ENCODE results near the gene MYBBP1A.
"Not testable (repeated sequence)": the region's sequence is repeated elsewhere in the genome, so short reads cannot be mapped to it uniquely, and the experiment has no call there.

Gene MYBBP1A

DNA sequence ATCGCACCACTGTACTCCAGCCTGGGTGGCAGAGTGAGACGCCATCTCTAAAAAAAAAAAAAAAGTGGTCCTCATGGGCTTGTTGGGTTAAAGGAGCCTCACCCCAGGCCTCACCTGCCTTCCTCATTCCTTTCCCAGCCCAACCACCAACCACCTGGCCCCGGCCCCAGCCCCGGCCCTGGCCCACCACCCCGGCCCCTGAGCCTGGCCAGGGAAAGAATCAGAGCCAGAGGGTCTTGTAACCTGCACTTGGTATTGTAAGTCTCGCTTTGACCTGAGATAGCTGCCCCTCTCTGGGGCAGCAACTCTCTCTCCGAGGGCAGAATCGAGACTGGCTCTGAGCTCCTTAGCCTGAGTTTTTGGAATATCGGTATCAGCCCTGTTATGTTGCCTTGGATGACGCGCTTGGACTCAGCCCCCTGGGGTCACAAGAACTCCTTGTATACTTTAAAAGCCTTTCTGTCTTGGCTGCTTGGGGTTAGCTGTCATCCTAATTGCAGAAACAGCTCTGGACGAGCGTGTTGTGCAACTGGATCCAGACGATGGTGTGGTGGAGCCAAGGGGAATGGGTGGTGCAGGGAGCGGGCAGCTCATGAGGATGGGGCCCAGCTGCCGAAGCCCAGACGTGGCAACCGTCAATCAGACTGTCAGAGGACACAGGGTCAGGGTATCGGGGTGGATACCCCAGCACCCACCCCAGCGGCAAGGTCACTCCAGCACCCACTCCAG is 43.8 kb upstream of the MYBBP1A start:
- TF ChIP-seq EZH2phosphoT487 (IDR thresholded peaks at IDR 0.05; ENCODE audit: borderline replicate concordance, low read length): no peak
- TF ChIP-seq, protein P1, sequence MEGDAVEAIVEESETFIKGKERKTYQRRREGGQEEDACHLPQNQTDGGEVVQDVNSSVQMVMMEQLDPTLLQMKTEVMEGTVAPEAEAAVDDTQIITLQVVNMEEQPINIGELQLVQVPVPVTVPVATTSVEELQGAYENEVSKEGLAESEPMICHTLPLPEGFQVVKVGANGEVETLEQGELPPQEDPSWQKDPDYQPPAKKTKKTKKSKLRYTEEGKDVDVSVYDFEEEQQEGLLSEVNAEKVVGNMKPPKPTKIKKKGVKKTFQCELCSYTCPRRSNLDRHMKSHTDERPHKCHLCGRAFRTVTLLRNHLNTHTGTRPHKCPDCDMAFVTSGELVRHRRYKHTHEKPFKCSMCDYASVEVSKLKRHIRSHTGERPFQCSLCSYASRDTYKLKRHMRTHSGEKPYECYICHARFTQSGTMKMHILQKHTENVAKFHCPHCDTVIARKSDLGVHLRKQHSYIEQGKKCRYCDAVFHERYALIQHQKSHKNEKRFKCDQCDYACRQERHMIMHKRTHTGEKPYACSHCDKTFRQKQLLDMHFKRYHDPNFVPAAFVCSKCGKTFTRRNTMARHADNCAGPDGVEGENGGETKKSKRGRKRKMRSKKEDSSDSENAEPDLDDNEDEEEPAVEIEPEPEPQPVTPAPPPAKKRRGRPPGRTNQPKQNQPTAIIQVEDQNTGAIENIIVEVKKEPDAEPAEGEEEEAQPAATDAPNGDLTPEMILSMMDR (IDR thresholded peaks at IDR 0.05; ENCODE audit: low read depth, low read length, poor library complexity, severe bottlenecking): no peak
- Histone ChIP-seq H3K4me2 (ENCODE audit: low read length) (no peak overlapping the region), H3K27me3 (ENCODE audit: control insufficient read depth, low read length) (no peaks in the 10 kb centered on the region)

DNA sequence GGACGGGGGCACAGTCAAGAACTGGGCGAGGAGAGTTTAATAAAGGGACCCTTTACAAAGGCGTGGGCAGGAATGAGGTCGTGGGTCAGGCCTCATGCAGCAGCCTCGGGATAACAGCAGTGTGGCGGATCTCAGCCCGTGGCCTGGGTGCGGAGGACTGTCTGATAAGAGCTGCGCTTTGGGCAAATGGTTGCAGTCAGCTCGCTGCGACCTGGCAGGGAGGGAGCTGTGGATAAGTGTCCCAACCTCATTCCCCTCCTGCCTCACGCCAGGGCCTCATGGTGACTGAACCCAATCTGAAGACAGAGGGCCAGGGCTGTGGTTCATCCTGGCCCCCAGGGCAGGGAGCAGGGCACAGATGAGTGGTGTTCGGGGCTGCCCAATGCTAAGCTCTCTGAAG is 42.8 kb upstream of the MYBBP1A start:
- Histone ChIP-seq H3K4me2 (ENCODE audit: low read length) (no peak overlapping the region), H3K36me3 (ENCODE audit: control insufficient read depth, low read length) (no peaks in the 10 kb centered on the region), H3K27me3 (ENCODE audit: control insufficient read depth, low read length) (no peaks in the 10 kb centered on the region), H3K9me3 (ENCODE audit: control insufficient read depth, insufficient read depth, low read length) (no peaks in the 10 kb centered on the region), H3K4me1 (ENCODE audit: control insufficient read depth, low read length) (0 out of 2 replicates have a peak, but pooled peaks cover 4% of the 10 kb centered on the region), H3K9me2 (replicated peaks; ENCODE audit: control insufficient read depth, low read length) (no peaks in the 10 kb centered on the region), H3K27ac (ENCODE audit: low read depth, low read length) (no peak overlapping the region), H3K4me3 (ENCODE audit: low read length) (no peak overlapping the region), H3F3A (ENCODE audit: control insufficient read depth, insufficient read depth) (no peaks in the 10 kb centered on the region), H3K79me2 (ENCODE audit: control insufficient read depth, low read length) (no peaks in the 10 kb centered on the region), H4K20me1 (ENCODE audit: control insufficient read depth, insufficient read depth, low read depth, low read length) (no peaks in the 10 kb centered on the region)
- TF ChIP-seq EZH2phosphoT487 (IDR thresholded peaks at IDR 0.05; ENCODE audit: borderline replicate concordance, low read length): no peak
- TF ChIP-seq, protein P1 (IDR thresholded peaks at IDR 0.05; ENCODE audit: low read depth, low read length, poor library complexity, severe bottlenecking): no peak

More for the DNA sequence above, 43.8 kb upstream of the MYBBP1A start:
- Histone ChIP-seq H3K36me3 (ENCODE audit: control insufficient read depth, low read length) (no peaks in the 10 kb centered on the region), H3K9me2 (replicated peaks; ENCODE audit: control insufficient read depth, low read length) (no peaks in the 10 kb centered on the region), H3K4me3 (ENCODE audit: low read length) (no peak overlapping the region), H4K20me1 (ENCODE audit: control insufficient read depth, insufficient read depth, low read depth, low read length) (no peaks in the 10 kb centered on the region), H3K9me3 (ENCODE audit: control insufficient read depth, insufficient read depth, low read length) (no peaks in the 10 kb centered on the region), H3K79me2 (ENCODE audit: control insufficient read depth, low read length) (no peaks in the 10 kb centered on the region), H3K4me1 (ENCODE audit: control insufficient read depth, low read length) (0 out of 2 replicates have a peak, but pooled peaks cover 4% of the 10 kb centered on the region), H3K27ac (ENCODE audit: low read depth, low read length) (no peak overlapping the region), H3F3A (ENCODE audit: control insufficient read depth, insufficient read depth) (no peaks in the 10 kb centered on the region)

DNA sequence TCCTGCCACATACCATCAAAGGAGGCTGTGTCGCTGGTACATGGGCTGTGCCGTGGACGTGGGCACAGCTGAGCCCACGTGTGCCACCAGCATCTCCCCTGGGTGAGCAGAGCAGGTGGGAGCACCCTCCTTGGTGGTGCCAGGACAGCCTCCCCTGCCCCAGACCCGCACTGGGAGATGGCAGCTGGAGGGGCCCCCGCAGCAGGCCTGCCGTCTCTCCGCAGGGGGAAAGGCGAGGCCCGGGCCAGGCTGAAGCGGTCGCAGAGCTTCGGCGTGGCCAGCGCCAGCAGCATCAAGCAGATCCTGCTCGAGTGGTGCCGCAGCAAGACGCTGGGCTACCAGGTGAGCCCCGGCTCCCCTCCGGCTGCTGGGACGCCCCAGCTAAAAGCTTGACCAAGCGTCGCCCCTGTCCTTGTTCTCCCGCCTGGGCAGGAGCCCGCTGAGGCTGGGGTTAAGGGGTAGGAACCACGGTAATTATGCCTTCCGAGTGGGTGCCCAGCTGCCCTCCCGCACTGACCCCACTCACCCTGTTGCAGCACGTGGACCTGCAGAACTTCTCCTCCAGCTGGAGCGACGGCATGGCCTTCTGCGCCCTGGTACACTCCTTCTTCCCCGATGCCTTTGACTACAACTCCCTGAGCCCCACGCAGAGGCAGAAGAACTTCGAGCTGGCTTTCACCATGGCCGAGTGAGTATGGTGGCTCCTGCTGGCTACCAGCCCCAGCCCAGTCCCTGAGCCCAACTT is 41.6 kb upstream of the MYBBP1A start:
- Histone ChIP-seq H3K36me3 (ENCODE audit: control insufficient read depth, low read length) (no peaks in the 10 kb centered on the region), H3K27ac (ENCODE audit: low read depth, low read length) (no peak overlapping the region), H4K20me1 (ENCODE audit: control insufficient read depth, insufficient read depth, low read depth, low read length) (no peaks in the 10 kb centered on the region), H3K4me3 (ENCODE audit: low read length) (no peak overlapping the region), H3K9me3 (ENCODE audit: control insufficient read depth, insufficient read depth, low read length) (no peaks in the 10 kb centered on the region), H3K9me2 (replicated peaks; ENCODE audit: control insufficient read depth, low read length) (no peaks in the 10 kb centered on the region), H3K27me3 (ENCODE audit: control insufficient read depth, low read length) (no peaks in the 10 kb centered on the region; the same call in 1 of the 2 replicates), H3K4me2 (ENCODE audit: low read length) (no peak overlapping the region), H3F3A (ENCODE audit: control insufficient read depth, insufficient read depth) (no peaks in the 10 kb centered on the region), H3K79me2 (ENCODE audit: control insufficient read depth, low read length) (no peaks in the 10 kb centered on the region), H3K4me1 (ENCODE audit: control insufficient read depth, low read length) (0 out of 2 replicates have a peak, but pooled peaks cover 4% of the 10 kb centered on the region)
- TF ChIP-seq EZH2phosphoT487 (IDR thresholded peaks at IDR 0.05; ENCODE audit: borderline replicate concordance, low read length): no peak
- TF ChIP-seq, protein P1 (IDR thresholded peaks at IDR 0.05; ENCODE audit: low read depth, low read length, poor library complexity, severe bottlenecking): no peak

DNA sequence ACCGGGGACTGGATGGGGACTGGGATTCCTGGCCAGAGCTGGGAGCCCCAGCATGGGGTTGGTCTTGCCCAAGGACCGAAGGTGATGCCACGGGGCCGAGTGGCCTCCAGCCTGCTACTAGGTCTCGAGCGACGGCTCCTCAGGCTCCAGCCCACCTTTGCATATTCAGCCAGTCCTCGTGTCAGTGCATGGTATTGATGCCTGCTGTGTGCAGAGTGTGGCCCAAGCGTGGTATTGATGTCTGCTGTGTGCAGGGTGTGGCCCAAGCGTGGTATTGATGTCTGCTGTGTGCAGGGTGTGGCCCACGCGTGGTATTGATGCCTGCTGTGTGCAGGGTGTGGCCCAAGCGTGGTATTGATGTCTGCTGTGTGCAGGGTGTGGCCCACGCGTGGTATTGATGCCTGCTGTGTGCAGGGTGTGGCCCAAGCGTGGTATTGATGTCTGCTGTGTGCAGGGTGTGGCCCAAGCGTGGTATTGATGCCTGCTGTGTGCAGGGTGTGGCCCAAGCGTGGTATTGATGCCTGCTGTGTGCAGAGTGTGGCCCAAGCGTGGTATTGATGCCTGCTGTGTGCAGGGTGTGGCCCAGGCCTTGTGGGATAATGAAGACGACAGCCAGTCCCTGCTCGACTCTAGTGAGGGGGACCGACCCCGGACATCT is 40.6 kb upstream of the MYBBP1A start:
- not testable (repeated sequence) for H3K36me3 ChIP-seq (ENCODE audit: control insufficient read depth, low read length); H3K9me2 ChIP-seq (replicated peaks; ENCODE audit: control insufficient read depth, low read length); H3K27ac ChIP-seq (ENCODE audit: low read depth, low read length); H4K20me1 ChIP-seq (ENCODE audit: control insufficient read depth, insufficient read depth, low read depth, low read length); H3K4me1 ChIP-seq (ENCODE audit: control insufficient read depth, low read length); H3K4me2 ChIP-seq (ENCODE audit: low read length); H3K9me3 ChIP-seq (ENCODE audit: control insufficient read depth, insufficient read depth, low read length); H3F3A ChIP-seq (ENCODE audit: control insufficient read depth, insufficient read depth); H3K27me3 ChIP-seq (ENCODE audit: control insufficient read depth, low read length); H3K79me2 ChIP-seq (ENCODE audit: control insufficient read depth, low read length); H3K4me3 ChIP-seq (ENCODE audit: low read length)

Measured in DOHH2 (cell line).